ENCODE measurements around the gene TENM3. TPM values are rescaled to one million over a fixed set of nuclear protein-coding genes. Genes with fewer than 3 reads are reported as not detected.
"Not testable (repeated sequence)": the region's sequence is repeated elsewhere in the genome, so short reads cannot be mapped to it uniquely, and the experiment has no call there.

Gene TENM3
- total and polyA plus RNA-seq, 5 donors from 2014 or later, result not detected

GRCh38 chr4:182380771-182381181, 137.6 kb downstream of the TENM3 start:
- Mint-ChIP-seq H3K27me3 (peaks cover 4% of the 10 kb centered on the region), H3K4me1 (no peaks in the 10 kb centered on the region), H3K27ac (no peak overlapping the region), H3K36me3 (no peaks in the 10 kb centered on the region), H3K9me3 (peaks cover 0 to 15% (median 1%) of the 10 kb centered on the region in 7 donors), H3K4me3 (no peak overlapping the region)
- Histone ChIP-seq H3K27me3 (ENCODE audit: control insufficient read depth, insufficient read depth, low read length) (no peaks in the 10 kb centered on the region), H3K36me3 (ENCODE audit: control insufficient read depth, insufficient read depth, low read length) (no peaks in the 10 kb centered on the region), H3K27ac (ENCODE audit: insufficient read depth, low read length, poor library complexity, severe bottlenecking) (no peak overlapping the region), H3K9me3 (ENCODE audit: control insufficient read depth in 2 of 2, low read length in 2 of 2) (no peaks in the 10 kb centered on the region), H3K4me1 (ENCODE audit: control insufficient read depth, insufficient read depth, low read length, poor library complexity, severe bottlenecking) (no peaks in the 10 kb centered on the region), H3K4me3 (ENCODE audit: low read depth, low read length) (no peak overlapping the region)
- no peak for ATAC-seq (ENCODE audit: low read depth in 2 of 2)
- no peak for DNase-seq

- no peak overlapping the region for H3K4me3 ChIP-seq (ENCODE audit: low read depth, low read length)
- H3K27ac ChIP-seq (ENCODE audit: insufficient read depth, low read length, poor library complexity, severe bottlenecking), result no peak overlapping the region
- no peaks in the 10 kb centered on the region for H3K36me3 ChIP-seq (ENCODE audit: control insufficient read depth, insufficient read depth, low read length)
- H3K9me3 ChIP-seq (ENCODE audit: control insufficient read depth in 2 of 2, low read length in 2 of 2), result no peaks in the 10 kb centered on the region
- H3K27me3 Mint-ChIP-seq, result peaks cover 4% of the 10 kb centered on the region
- no peaks in the 10 kb centered on the region for H3K36me3 Mint-ChIP-seq
- no peaks in the 10 kb centered on the region for H3K4me1 ChIP-seq (ENCODE audit: control insufficient read depth, insufficient read depth, low read length, poor library complexity, severe bottlenecking)
- H3K9me3 Mint-ChIP-seq, result peaks cover 0 to 15% (median 1%) of the 10 kb centered on the region in 7 donors
- H3K27ac Mint-ChIP-seq, result no peak overlapping the region
- H3K27me3 ChIP-seq (ENCODE audit: control insufficient read depth, insufficient read depth, low read length), result no peaks in the 10 kb centered on the region
- no peak overlapping the region for H3K4me3 Mint-ChIP-seq
- H3K4me1 Mint-ChIP-seq, result no peaks in the 10 kb centered on the region
- ATAC-seq (ENCODE audit: low read depth in 2 of 2) (no peak), DNase-seq (no peak)
Measured at GRCh38 chr4:182382941-182383340, 139.7 kb downstream of the TENM3 start.

- ATAC-seq (ENCODE audit: low read depth in 2 of 2) (no peak), DNase-seq (no peak)
- H3K4me3 Mint-ChIP-seq, result no peak overlapping the region
- Histone ChIP-seq H3K27me3 (ENCODE audit: control insufficient read depth, insufficient read depth, low read length) (no peaks in the 10 kb centered on the region), H3K4me1 (ENCODE audit: control insufficient read depth, insufficient read depth, low read length, poor library complexity, severe bottlenecking) (no peaks in the 10 kb centered on the region), H3K27ac (ENCODE audit: insufficient read depth, low read length, poor library complexity, severe bottlenecking) (no peak overlapping the region), H3K4me3 (ENCODE audit: low read depth, low read length) (no peak overlapping the region), H3K9me3 (ENCODE audit: control insufficient read depth in 2 of 2, low read length in 2 of 2) (no peaks in the 10 kb centered on the region), H3K36me3 (ENCODE audit: control insufficient read depth, insufficient read depth, low read length) (no peaks in the 10 kb centered on the region)
- no peaks in the 10 kb centered on the region for H3K4me1 Mint-ChIP-seq
- peaks cover 0 to 11% (median 1%) of the 10 kb centered on the region in 7 donors for H3K9me3 Mint-ChIP-seq
- no peaks in the 10 kb centered on the region for H3K27me3 Mint-ChIP-seq
- no peaks in the 10 kb centered on the region for H3K36me3 Mint-ChIP-seq
- no peak overlapping the region for H3K27ac Mint-ChIP-seq
Measured at GRCh38 chr4:182384631-182385091, 141.5 kb downstream of the TENM3 start.

- Mint-ChIP-seq H3K4me3 (no peak overlapping the region), H3K36me3 (no peaks in the 10 kb centered on the region), H3K9me3 (peaks cover 0 to 5% (median 1%) of the 10 kb centered on the region in 7 donors), H3K27ac (no peak overlapping the region), H3K4me1 (no peaks in the 10 kb centered on the region), H3K27me3 (no peaks in the 10 kb centered on the region)
- no peaks in the 10 kb centered on the region for H3K27me3 ChIP-seq (ENCODE audit: control insufficient read depth, insufficient read depth, low read length)
- H3K9me3 ChIP-seq (ENCODE audit: control insufficient read depth in 2 of 2, low read length in 2 of 2), result no peaks in the 10 kb centered on the region
- H3K4me1 ChIP-seq (ENCODE audit: control insufficient read depth, insufficient read depth, low read length, poor library complexity, severe bottlenecking), result no peaks in the 10 kb centered on the region
- no peak overlapping the region for H3K4me3 ChIP-seq (ENCODE audit: low read depth, low read length)
- DNase-seq (no peak), ATAC-seq (ENCODE audit: low read depth in 2 of 2) (no peak)
- no peaks in the 10 kb centered on the region for H3K36me3 ChIP-seq (ENCODE audit: control insufficient read depth, insufficient read depth, low read length)
- no peak overlapping the region for H3K27ac ChIP-seq (ENCODE audit: insufficient read depth, low read length, poor library complexity, severe bottlenecking)
Measured at GRCh38 chr4:182385897-182386296, 142.7 kb downstream of the TENM3 start.

GRCh38 chr4:182386576-182386975, 143.4 kb downstream of the TENM3 start:
- not testable (repeated sequence) for ATAC-seq (ENCODE audit: low read depth in 2 of 2); H3K36me3 Mint-ChIP-seq; H3K27ac ChIP-seq (ENCODE audit: insufficient read depth, low read length, poor library complexity, severe bottlenecking); H3K4me3 Mint-ChIP-seq; H3K27ac Mint-ChIP-seq; H3K27me3 ChIP-seq (ENCODE audit: control insufficient read depth, insufficient read depth, low read length); H3K27me3 Mint-ChIP-seq; H3K36me3 ChIP-seq (ENCODE audit: control insufficient read depth, insufficient read depth, low read length); H3K4me1 Mint-ChIP-seq; H3K4me3 ChIP-seq (ENCODE audit: low read depth, low read length); H3K9me3 Mint-ChIP-seq; DNase-seq; H3K9me3 ChIP-seq (ENCODE audit: control insufficient read depth in 2 of 2, low read length in 2 of 2); H3K4me1 ChIP-seq (ENCODE audit: control insufficient read depth, insufficient read depth, low read length, poor library complexity, severe bottlenecking)

GRCh38 chr4:182391111-182391684, 148.0 kb downstream of the TENM3 start:
- Mint-ChIP-seq H3K27ac (no peak overlapping the region), H3K4me1 (no peaks in the 10 kb centered on the region), H3K27me3 (no peaks in the 10 kb centered on the region), H3K36me3 (no peaks in the 10 kb centered on the region), H3K4me3 (no peak overlapping the region), H3K9me3 (peaks cover 0 to 2% (median 0%) of the 10 kb centered on the region in 7 donors)
- H3K4me1 ChIP-seq (ENCODE audit: control insufficient read depth, insufficient read depth, low read length, poor library complexity, severe bottlenecking), result no peaks in the 10 kb centered on the region
- H3K27me3 ChIP-seq (ENCODE audit: control insufficient read depth, insufficient read depth, low read length), result no peaks in the 10 kb centered on the region
- no peaks in the 10 kb centered on the region for H3K9me3 ChIP-seq (ENCODE audit: control insufficient read depth in 2 of 2, low read length in 2 of 2)
- H3K27ac ChIP-seq (ENCODE audit: insufficient read depth, low read length, poor library complexity, severe bottlenecking), result no peak overlapping the region
- no peak overlapping the region for H3K4me3 ChIP-seq (ENCODE audit: low read depth, low read length)
- DNase-seq, result no peak
- H3K36me3 ChIP-seq (ENCODE audit: control insufficient read depth, insufficient read depth, low read length), result no peaks in the 10 kb centered on the region
- ATAC-seq (ENCODE audit: low read depth in 2 of 2), result no peak

- Histone ChIP-seq H3K27me3 (ENCODE audit: control insufficient read depth, insufficient read depth, low read length) (no peaks in the 10 kb centered on the region), H3K4me3 (ENCODE audit: low read depth, low read length) (no peak overlapping the region), H3K36me3 (ENCODE audit: control insufficient read depth, insufficient read depth, low read length) (no peaks in the 10 kb centered on the region), H3K4me1 (ENCODE audit: control insufficient read depth, insufficient read depth, low read length, poor library complexity, severe bottlenecking) (no peaks in the 10 kb centered on the region), H3K27ac (ENCODE audit: insufficient read depth, low read length, poor library complexity, severe bottlenecking) (no peak overlapping the region), H3K9me3 (ENCODE audit: control insufficient read depth in 2 of 2, low read length in 2 of 2) (no peaks in the 10 kb centered on the region)
- Mint-ChIP-seq H3K9me3 (peaks cover 0 to 2% (median 0%) of the 10 kb centered on the region in 7 donors), H3K27ac (no peak overlapping the region), H3K4me1 (no peaks in the 10 kb centered on the region), H3K4me3 (no peak overlapping the region), H3K27me3 (no peaks in the 10 kb centered on the region), H3K36me3 (no peaks in the 10 kb centered on the region)
- ATAC-seq (ENCODE audit: low read depth in 2 of 2) (no peak), DNase-seq (no peak)
Measured at GRCh38 chr4:182394181-182394580, 151.0 kb downstream of the TENM3 start.

GRCh38 chr4:182400081-182400480, 156.9 kb downstream of the TENM3 start:
- Histone ChIP-seq H3K27ac (ENCODE audit: insufficient read depth, low read length, poor library complexity, severe bottlenecking) (no peak overlapping the region), H3K9me3 (ENCODE audit: control insufficient read depth in 2 of 2, low read length in 2 of 2) (no peaks in the 10 kb centered on the region), H3K27me3 (ENCODE audit: control insufficient read depth, insufficient read depth, low read length) (no peaks in the 10 kb centered on the region), H3K36me3 (ENCODE audit: control insufficient read depth, insufficient read depth, low read length) (no peaks in the 10 kb centered on the region), H3K4me3 (ENCODE audit: low read depth, low read length) (no peak overlapping the region), H3K4me1 (ENCODE audit: control insufficient read depth, insufficient read depth, low read length, poor library complexity, severe bottlenecking) (no peaks in the 10 kb centered on the region)
- Mint-ChIP-seq H3K9me3 (peaks cover 0 to 6% (median 0%) of the 10 kb centered on the region in 7 donors), H3K27me3 (peaks cover 1% of the 10 kb centered on the region), H3K36me3 (no peaks in the 10 kb centered on the region), H3K27ac (no peak overlapping the region), H3K4me1 (no peaks in the 10 kb centered on the region), H3K4me3 (no peak overlapping the region)
- DNase-seq, result no peak
- no peak for ATAC-seq (ENCODE audit: low read depth in 2 of 2)
